ENCODE data around the gene DAB2IP. TPM values are rescaled to one million over a fixed set of nuclear protein-coding genes. Genes with fewer than 3 reads are reported as not detected.

The DAB2IP gene
- total and polyA plus RNA-seq, 4 donors: 2.3 to 13.1 (median 5.4) TPM

GRCh38 chr9:121703014-121703734, 51.7 kb downstream of the DAB2IP start:
- no peak for DNase-seq (ENCODE audit: low spot score)
- Histone ChIP-seq H3K9me3 (ENCODE audit: control insufficient read depth in 4 of 4, low read length in 3 of 4) (no peaks in the 10 kb centered on the region), H3K36me3 (ENCODE audit: control insufficient read depth in 4 of 4, insufficient read depth in 3 of 4, low read depth in 1 of 4, low read length in 3 of 4) (no peaks in the 10 kb centered on the region), H3K27ac (ENCODE audit: low read depth in 1 of 2, low read length in 2 of 2) (no peak overlapping the region), H3K4me1 (ENCODE audit: control insufficient read depth in 4 of 4, insufficient read depth in 4 of 4, low read length in 3 of 4) (no peaks in the 10 kb centered on the region), H3K9ac (ENCODE audit: low read depth in 1 of 2, low read length in 2 of 2) (no peak overlapping the region), H3K27me3 (ENCODE audit: control insufficient read depth in 4 of 4, insufficient read depth in 4 of 4, low read length in 3 of 4) (no peaks in the 10 kb centered on the region), H3K4me3 (ENCODE audit: low read depth in 1 of 3, low read length in 3 of 3) (no peak overlapping the region)
- TF ChIP-seq SP1 (IDR thresholded peaks at IDR 0.05) (no peak), JUND (IDR thresholded peaks at IDR 0.05) (no peak), RXRA (IDR thresholded peaks at IDR 0.05) (no peak), HNF4A (conservative IDR thresholded peaks at IDR 0.05) (no peak), MAX (IDR thresholded peaks at IDR 0.05) (no peak), YY1 (IDR thresholded peaks at IDR 0.05) (no peak), EGR1 (IDR thresholded peaks at IDR 0.05; ENCODE audit: low read depth in 2 of 2) (no peak), CTCF (IDR thresholded peaks at IDR 0.05; ENCODE audit: low read depth, low read length, missing input control) (no peak), GABPA (IDR thresholded peaks at IDR 0.05 in 1 of 2, conservative IDR thresholded peaks at IDR 0.05 in 1 of 2) (no peak), HNF4G (IDR thresholded peaks at IDR 0.05) (no peak), RAD21 (IDR thresholded peaks at IDR 0.05) (no peak), NR2F2 (IDR thresholded peaks at IDR 0.05) (no peak), REST (IDR thresholded peaks at IDR 0.05) (no peak), ZBTB33 (IDR thresholded peaks at IDR 0.05) (no peak), FOXA2 (IDR thresholded peaks at IDR 0.05) (no peak), FOXA1 (IDR thresholded peaks at IDR 0.05) (no peak)
- WGBS: 91% methylated on average over 3 of the region's 3 CpGs

GRCh38 chr9:121704281-121704680, 52.8 kb downstream of the DAB2IP start:
- Histone ChIP-seq H3K27ac (ENCODE audit: low read depth in 1 of 2, low read length in 2 of 2) (no peak overlapping the region), H3K9ac (ENCODE audit: low read depth in 1 of 2, low read length in 2 of 2) (no peak overlapping the region), H3K4me3 (ENCODE audit: low read depth in 1 of 3, low read length in 3 of 3) (no peak overlapping the region), H3K9me3 (ENCODE audit: control insufficient read depth in 4 of 4, low read length in 3 of 4) (no peaks in the 10 kb centered on the region), H3K4me1 (ENCODE audit: control insufficient read depth in 4 of 4, insufficient read depth in 4 of 4, low read length in 3 of 4) (no peaks in the 10 kb centered on the region), H3K27me3 (ENCODE audit: control insufficient read depth in 4 of 4, insufficient read depth in 4 of 4, low read length in 3 of 4) (no peaks in the 10 kb centered on the region), H3K36me3 (ENCODE audit: control insufficient read depth in 4 of 4, insufficient read depth in 3 of 4, low read depth in 1 of 4, low read length in 3 of 4) (no peaks in the 10 kb centered on the region)
- WGBS: 93% methylated on average over 3 of the region's 3 CpGs
- DNase-seq (ENCODE audit: low spot score): no peak
- TF ChIP-seq HNF4A (conservative IDR thresholded peaks at IDR 0.05): no peak
- no peak for TF ChIP-seq JUND (IDR thresholded peaks at IDR 0.05)
- TF ChIP-seq GABPA (IDR thresholded peaks at IDR 0.05 in 1 of 2, conservative IDR thresholded peaks at IDR 0.05 in 1 of 2): no peak
- TF ChIP-seq EGR1 (IDR thresholded peaks at IDR 0.05; ENCODE audit: low read depth in 2 of 2): no peak
- no peak for TF ChIP-seq YY1 (IDR thresholded peaks at IDR 0.05)
- TF ChIP-seq REST (IDR thresholded peaks at IDR 0.05): no peak
- TF ChIP-seq ZBTB33 (IDR thresholded peaks at IDR 0.05): no peak
- TF ChIP-seq HNF4G (IDR thresholded peaks at IDR 0.05): no peak
- no peak for TF ChIP-seq RXRA (IDR thresholded peaks at IDR 0.05)

All from liver (tissue), 9 donors.